ENCODE results near the gene SLC35D2.

The SLC35D2 gene

GRCh38 chr9:96395964-96396363, 12.5 kb upstream of the SLC35D2 start:
- no peaks in the 10 kb centered on the region for H3K9me3 ChIP-seq (ENCODE audit: control insufficient read depth, insufficient read depth, low read depth, low read length)
- no peaks in the 10 kb centered on the region for H3K4me1 ChIP-seq (ENCODE audit: control insufficient read depth, insufficient read depth, low read length)
- ChIA-PET CTCF (no interaction called here), POLR2A (no interaction called here)
- H3K27ac ChIP-seq (ENCODE audit: extremely low read depth, low read depth, low read length) = no peak overlapping the region
- no peak overlapping the region for H3K4me3 ChIP-seq (ENCODE audit: low read depth, low read length)
- peaks cover 22 to 54% of the 10 kb centered on the region in 2 experiments; a peak in 2 of 3 replicates for H3K36me3 ChIP-seq (ENCODE audit: control insufficient read depth in 2 of 2, insufficient read depth in 1 of 2, low read length in 2 of 2)
- TF ChIP-seq ZNF398 (tag by site-specific recombination; IDR thresholded peaks at IDR 0.05) (no peak), ZNF585B (tag by site-specific recombination; IDR thresholded peaks at IDR 0.05) (no peak), TCF7L2 (IDR thresholded peaks at IDR 0.05; ENCODE audit: borderline replicate concordance, low read depth, low read length) (no peak), OSR2 (tag by site-specific recombination; IDR thresholded peaks at IDR 0.05) (no peak), SP3 (tag by site-specific recombination; IDR thresholded peaks at IDR 0.05) (no peak), ZNF350 (tag by site-specific recombination; IDR thresholded peaks at IDR 0.05) (no peak), ZNF362 (tag by site-specific recombination; IDR thresholded peaks at IDR 0.05) (no peak), ZNF266 (tag by site-specific recombination; IDR thresholded peaks at IDR 0.05; ENCODE audit: low read depth) (no peak), ZNF423 (tag by site-specific recombination; IDR thresholded peaks at IDR 0.05) (no peak), FEZF1 (tag by site-specific recombination; IDR thresholded peaks at IDR 0.05) (no peak), ZNF211 (tag by site-specific recombination; IDR thresholded peaks at IDR 0.05; ENCODE audit: low read depth) (no peak), ZNF366 (tag by site-specific recombination; conservative IDR thresholded peaks at IDR 0.05) (no peak), ZNF549 (tag by site-specific recombination; IDR thresholded peaks at IDR 0.05) (no peak), ZNF645 (tag by site-specific recombination; IDR thresholded peaks at IDR 0.05) (no peak), CTCF (tag by site-specific recombination; IDR thresholded peaks at IDR 0.05) (no peak), PRDM1 (tag by site-specific recombination; IDR thresholded peaks at IDR 0.05) (no peak), ZNF146 (tag by site-specific recombination; IDR thresholded peaks at IDR 0.05) (no peak), ZNF121 (tag by site-specific recombination; IDR thresholded peaks at IDR 0.05) (no peak)
- TF ChIP-seq, protein P1, sequence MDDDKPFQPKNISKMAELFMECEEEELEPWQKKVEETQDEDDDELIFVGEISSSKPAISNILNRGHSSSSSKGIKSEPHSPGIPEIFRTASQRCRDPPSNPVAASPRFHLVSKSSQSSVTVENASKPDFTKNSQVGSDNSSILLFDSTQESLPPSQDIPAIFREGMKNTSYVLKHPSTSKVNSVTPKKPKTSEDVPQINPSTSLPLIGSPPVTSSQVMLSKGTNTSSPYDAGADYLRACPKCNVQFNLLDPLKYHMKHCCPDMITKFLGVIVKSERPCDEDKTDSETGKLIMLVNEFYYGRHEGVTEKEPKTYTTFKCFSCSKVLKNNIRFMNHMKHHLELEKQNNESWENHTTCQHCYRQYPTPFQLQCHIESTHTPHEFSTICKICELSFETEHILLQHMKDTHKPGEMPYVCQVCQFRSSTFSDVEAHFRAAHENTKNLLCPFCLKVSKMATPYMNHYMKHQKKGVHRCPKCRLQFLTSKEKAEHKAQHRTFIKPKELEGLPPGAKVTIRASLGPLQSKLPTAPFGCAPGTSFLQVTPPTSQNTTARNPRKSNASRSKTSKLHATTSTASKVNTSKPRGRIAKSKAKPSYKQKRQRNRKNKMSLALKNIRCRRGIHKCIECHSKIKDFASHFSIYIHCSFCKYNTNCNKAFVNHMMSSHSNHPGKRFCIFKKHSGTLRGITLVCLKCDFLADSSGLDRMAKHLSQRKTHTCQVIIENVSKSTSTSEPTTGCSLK (tag by site-specific recombination; IDR thresholded peaks at IDR 0.05) = no peak
- TF ChIP-seq, protein P2, sequence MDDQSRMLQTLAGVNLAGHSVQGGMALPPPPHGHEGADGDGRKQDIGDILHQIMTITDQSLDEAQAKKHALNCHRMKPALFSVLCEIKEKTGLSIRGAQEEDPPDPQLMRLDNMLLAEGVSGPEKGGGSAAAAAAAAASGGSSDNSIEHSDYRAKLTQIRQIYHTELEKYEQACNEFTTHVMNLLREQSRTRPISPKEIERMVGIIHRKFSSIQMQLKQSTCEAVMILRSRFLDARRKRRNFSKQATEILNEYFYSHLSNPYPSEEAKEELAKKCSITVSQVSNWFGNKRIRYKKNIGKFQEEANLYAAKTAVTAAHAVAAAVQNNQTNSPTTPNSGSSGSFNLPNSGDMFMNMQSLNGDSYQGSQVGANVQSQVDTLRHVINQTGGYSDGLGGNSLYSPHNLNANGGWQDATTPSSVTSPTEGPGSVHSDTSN (CRISPR knock-in tag; IDR thresholded peaks at IDR 0.05) = no peak

Measured in HEK293 (cell line).